ENCODE measurements around the gene SLAMF7. TPM values are rescaled to one million over a fixed set of nuclear protein-coding genes. Genes with fewer than 3 reads are reported as not detected.
"Not testable (repeated sequence)": the region's sequence is repeated elsewhere in the genome, so short reads cannot be mapped to it uniquely, and the experiment has no call there.

SLAMF7 gene
- total RNA-seq, 1 experiment from 2014 or later: not detected

DNA sequence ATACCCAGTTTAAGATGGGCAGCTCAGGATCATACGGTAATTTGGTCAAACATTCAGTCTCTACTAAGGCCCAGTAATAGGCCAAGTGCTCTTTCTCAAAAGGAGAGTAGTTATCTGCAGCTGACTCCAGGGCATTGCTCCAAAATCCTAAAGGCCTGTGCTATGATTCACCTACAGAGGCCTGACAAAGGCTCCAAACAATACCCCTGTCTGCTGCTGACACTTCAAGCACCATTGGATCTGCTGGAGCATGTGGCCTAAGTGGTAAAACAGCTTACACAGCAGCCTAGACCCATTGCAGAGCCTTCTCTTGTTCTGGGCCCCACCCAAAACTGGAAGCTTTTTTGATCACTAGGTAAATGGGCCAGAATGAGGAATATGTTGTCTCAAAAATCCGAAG lies 22.8 kb downstream of the SLAMF7 start:
- DNase-seq (ENCODE audit: low spot score): no peak
- in situ Hi-C loops (cut with HindIII; ENCODE audit: low sequenced_read_pairs): no loop called here

DNA sequence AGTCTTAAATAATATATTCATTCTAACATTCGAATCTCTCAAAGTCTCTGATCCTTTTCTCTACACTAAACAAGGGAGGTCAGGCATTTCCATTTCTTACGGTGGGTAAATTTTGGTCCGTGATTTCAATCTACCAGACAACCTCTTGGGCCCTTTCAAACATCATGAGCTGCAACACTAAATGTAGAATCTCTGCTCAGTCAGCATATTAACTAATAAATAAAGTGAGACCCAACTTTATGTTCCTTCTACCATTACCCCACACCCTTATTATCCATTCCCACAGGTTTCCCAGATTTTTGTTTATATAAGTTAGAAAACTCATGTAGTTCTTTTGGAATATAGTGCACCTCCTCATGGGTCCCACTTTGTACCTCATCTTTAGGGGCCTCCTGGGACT lies 24.9 kb downstream of the SLAMF7 start:
- in situ Hi-C loops (cut with HindIII; ENCODE audit: low sequenced_read_pairs): no loop called here
- DNase-seq (ENCODE audit: low spot score): no peak

DNA sequence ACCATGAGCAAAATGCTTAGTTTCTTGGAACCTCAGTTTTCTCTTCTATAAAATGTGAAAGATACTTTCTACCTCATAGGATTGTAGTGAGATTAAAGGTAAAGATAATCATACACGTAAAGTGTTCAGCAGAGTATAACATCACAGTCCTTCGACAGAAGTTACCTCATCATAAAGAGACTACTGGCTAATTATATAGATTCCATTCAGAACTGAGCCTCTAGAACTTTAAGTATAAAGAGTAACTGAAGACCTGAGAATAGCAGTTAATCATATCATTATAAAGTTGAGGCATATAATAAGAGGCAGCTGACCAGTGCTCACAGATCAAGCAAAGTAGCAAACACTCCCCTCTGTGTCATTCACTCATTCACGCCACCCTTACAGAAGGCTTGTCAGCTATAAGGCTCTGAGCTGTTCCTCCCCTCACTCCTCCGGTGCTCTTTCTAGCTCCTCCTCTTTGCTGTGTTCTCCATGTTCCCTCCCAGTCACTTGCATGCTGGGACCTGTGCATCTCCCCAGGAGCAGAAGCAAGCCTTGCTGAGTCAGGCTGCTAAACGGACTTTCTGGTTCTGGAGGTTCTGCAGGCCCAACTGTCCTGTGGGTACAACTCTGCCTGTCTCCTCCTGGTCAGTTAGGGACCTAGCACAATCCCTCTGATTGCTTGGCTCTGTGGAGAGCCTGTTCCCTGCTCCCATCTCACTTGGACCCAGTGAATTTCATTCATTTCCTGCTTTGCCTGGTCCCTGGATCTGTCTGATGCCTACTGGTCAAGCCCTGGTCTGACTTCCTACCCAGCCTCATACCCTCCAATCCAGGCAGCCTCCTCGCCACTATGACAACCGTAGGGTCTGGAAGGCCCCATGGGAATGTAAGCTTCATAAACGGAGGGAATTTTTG lies 28.6 kb downstream of the SLAMF7 start:
- DNase-seq (ENCODE audit: low spot score): no peak
- in situ Hi-C loops (cut with HindIII; ENCODE audit: low sequenced_read_pairs): no loop called here

DNA sequence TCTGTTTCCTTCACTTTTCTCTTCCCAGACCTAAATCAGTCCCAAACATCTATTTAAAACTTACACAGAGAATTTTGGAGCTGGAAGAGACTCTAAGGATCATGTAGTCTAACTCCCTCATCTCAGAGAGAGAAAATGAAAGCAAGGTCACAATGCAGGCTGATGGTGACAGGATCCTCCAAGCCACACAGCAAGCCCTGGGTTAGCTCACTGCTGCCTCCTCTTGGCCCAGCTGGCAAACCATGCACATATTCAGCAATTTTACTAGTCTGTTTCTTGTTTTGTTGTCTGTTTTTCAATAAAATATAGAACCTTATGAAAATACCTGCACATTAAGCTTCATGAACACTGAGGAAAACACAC lies 29.2 kb downstream of the SLAMF7 start:
- no peak for DNase-seq (ENCODE audit: low spot score)
- in situ Hi-C loops (cut with HindIII; ENCODE audit: low sequenced_read_pairs): no loop called here

DNA sequence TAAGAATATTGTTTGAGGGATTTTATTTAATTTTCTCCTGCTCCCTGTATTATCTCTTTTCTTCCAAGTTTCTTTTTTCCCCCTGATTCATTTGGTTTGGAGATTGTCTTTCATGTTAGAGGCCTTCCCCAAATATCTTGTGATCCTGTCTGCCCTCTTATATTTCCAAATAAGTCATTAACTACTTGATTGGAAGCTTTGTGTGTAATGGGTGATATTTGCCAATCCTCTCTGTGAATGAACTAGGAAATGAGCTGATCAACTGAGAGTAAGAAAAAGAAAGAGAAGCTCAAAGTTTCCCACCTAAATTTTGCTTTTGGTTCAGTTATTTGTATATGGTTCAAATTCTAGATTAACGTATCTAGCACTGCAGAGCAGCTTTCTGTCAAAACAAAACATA lies 33.3 kb downstream of the SLAMF7 start:
- no peak for DNase-seq (ENCODE audit: low spot score)
- in situ Hi-C loops (cut with HindIII; ENCODE audit: low sequenced_read_pairs): no loop called here

DNA sequence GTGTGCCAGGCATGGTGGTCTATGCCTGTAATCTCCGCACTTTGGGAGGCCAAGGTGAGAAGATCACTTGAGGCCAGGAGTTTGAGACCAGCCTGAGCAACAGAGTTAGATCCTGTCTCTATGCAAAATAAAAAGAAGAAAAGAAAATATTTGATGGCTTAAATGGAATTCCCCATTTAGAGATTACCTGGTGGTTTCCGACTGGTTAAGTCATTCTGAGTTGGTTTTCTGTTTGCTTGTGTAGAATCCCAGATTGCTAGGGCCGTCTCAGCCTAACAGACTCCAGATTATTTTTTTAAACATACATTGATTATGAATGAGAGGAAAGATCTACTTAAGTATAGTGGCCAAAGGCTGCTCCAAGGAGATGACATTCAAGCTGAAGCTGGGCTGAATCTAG lies 34.0 kb downstream of the SLAMF7 start:
- DNase-seq (ENCODE audit: low spot score): no peak
- in situ Hi-C loops (cut with HindIII; ENCODE audit: low sequenced_read_pairs): no loop called here

DNA sequence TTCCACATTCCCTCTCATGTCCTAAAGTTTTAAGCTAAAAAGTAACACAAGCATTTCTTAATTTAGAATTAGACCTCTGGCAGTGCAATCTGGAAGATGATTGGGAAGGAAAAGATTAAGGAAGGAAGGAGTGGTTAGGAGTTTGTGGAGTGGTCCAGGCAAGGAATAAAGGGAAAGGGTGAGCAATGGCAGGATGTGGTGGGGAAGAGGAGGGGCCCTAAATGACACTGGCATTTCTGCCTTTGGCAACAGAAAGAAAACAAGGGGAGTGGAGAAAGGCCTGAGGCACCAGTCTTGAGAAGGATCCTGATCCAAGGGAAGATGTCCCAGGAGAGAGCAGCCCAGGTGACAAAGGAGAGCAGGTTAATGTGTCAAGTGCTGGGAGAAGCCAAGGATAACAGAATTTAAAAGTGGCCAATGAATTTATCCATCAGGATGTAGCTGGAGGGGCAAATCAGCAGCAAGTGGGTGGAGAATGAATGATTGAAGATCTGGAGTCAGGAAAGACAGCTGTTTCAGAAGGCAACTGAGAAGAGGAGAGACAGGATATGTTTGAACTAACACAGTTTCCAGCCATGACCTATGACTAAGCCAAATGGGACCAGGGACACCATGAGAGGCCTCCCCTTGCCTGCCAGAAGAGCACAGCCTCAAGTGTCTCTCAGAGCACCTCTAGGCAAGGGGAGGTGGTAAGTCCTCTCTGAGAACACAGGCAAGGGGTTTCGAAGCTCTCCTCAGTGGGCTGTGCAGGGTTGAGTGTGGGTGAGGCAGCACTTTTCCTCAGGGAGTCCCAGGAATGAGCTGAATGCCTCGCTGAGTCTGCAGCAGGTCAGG lies 36.1 kb downstream of the SLAMF7 start:
- DNase-seq (ENCODE audit: low spot score): no peak
- in situ Hi-C loops (cut with HindIII; ENCODE audit: low sequenced_read_pairs): no loop called here

DNA sequence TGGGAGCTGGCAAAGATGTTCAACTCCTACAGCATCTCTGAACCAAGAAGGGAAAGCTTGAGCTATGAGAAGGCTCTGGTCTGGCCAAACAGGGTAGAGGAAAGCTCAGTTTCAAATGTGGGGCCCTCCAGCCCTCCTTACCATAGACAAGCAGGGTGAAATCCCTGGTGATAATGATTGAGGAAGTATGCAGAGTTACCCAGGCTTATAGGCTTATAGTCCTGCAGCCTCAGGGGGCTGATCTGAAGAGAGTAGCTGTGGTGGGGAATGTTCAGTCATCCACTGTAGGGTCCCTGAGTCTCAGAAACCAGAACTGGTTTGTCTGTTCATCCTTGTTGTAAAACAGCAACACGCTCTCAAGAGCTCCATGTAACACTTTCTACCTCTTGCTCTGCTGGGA lies 37.1 kb downstream of the SLAMF7 start:
- DNase-seq (ENCODE audit: low spot score): no peak
- in situ Hi-C loops (cut with HindIII; ENCODE audit: low sequenced_read_pairs): no loop called here

DNA sequence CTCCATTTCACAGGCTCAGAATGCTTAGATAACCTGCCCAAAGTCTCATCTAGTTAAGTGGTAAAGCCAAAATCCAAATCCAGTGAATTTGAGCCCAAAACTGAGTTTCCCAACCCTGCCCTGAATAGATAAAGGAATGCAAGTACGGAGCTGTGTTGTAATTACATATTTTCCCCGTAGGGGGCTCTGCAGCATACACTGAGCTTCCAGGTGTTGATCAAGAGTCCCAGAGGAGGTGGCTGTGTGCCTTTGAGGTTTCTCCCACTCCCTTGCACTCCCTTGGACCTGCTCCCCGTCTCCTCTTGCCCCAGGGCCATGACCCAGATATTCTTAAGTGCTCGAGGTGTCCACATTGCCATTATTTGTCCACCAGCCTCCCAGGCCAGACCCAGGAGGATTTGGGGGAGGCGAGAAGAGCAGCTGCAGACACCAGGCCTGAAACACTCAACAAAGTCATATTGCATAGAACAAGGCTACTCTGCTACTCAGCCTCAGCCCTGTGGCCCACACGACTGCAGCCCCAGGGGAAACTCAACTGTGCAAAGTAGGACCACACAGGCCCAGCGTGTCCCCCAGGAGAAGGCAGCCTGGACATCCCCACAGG lies 38.5 kb downstream of the SLAMF7 start:
- DNase-seq (ENCODE audit: low spot score): no peak
- in situ Hi-C loops (cut with HindIII; ENCODE audit: low sequenced_read_pairs): no loop called here

DNA sequence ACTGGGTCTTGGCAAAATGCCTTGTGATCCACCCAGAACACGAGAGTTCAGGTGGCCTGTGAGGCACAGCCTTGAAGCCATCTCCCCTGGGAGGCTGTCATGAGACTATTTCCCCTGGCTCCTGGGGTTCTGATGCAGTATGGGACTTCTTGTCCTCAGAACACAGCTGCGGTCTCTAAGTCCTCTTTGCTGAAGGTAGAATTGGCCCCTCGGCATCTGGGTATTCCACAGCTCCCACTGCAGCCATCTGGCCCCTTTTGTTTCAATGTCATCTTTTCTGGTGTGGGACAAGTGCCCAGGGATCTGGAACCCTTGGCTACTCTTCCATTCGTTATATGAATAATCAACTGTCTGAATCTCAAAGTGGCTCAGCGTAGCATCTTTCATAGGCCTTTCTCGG lies 39.9 kb downstream of the SLAMF7 start:
- in situ Hi-C loops (cut with HindIII; ENCODE audit: low sequenced_read_pairs): no loop called here
- DNase-seq (ENCODE audit: low spot score): no peak

DNA sequence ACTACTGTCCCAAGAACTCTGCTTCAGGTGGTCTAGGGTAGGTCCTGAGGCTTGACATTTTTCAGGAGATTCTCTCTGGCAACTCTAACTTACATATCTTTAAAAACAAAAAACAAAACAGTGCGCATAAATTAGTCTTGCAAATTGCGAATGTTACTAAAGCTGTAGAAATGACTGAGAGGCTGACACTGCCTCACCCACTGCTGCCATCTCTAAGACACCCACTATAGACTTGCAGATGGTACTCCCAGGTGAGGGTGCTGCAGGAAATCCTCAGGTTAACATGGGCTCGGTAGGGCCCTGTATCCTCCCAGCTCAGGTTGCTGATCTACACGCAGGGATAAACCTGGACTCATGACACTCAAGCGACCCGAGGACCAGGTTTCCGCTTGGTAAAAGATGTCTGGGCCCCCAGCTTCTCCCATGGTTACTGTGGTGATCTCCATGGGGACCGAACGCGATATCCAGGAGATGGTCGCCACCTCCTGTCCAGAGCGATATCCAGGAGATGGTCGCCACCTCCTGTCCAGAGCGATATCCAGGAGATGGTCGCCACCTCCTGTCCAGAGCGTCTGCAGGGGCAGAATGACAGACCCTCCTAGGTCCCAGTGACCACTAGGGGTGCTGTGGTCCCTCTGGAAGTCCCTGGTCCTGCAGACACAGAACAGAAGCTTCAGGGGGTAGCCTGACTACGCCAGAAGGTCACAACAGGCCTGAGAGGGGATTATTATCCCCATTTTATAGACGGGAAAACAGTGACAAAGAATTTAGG lies 40.8 kb downstream of the SLAMF7 start:
- in situ Hi-C loops (cut with HindIII; ENCODE audit: low sequenced_read_pairs): no loop called here

DNA sequence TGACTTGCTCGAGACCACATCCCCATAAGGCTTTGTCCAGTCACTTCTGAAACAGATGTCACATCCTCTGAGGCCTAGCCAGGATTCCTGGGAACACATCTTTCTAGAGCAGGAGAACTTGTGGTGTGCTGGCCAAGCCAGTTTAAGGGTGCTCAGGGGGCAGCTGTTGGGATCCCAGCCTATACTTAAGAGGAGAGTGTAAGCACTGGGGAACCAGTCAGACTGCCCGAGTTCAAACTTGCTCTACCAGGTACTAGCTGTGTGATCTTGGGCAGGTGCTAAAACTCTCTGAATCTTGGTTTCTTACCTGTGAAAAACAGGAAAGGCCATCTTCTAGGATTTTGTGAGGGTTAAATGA lies 41.3 kb downstream of the SLAMF7 start:
- no peak for DNase-seq (ENCODE audit: low spot score)
- in situ Hi-C loops (cut with HindIII; ENCODE audit: low sequenced_read_pairs): no loop called here

More for the DNA sequence above, 40.8 kb downstream of the SLAMF7 start:
- DNase-seq (ENCODE audit: low spot score): peak; percentile 3

DNA sequence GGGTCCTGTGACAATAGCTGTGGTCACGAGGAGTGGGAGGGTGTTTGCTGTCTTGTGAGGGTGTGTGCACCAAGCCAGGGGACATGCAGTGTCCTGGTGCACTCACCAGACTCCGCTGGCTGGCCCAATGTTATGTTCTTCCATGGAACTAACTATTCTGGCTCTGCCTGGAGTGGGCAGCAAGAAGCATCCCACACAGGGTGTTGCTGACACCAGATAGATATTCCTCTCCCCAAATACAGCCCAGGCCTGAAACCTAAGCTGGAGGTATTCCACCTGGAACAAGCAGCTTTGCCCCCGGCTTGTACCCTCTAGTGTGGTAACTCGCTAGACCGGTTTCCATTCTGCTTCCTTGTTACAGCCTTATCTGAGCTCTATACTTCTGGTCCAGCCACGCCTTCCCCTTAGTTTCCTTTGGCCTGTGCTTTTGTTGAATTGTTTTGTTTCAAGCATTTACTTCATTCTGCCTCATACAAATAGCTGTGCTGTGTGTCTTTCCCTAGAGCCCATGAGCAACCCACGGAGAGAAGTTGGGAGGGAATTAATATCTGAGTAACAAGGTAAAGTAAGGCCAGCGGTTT lies 42.2 kb downstream of the SLAMF7 start:
- DNase-seq (ENCODE audit: low spot score): no peak
- in situ Hi-C loops (cut with HindIII; ENCODE audit: low sequenced_read_pairs): no loop called here

DNA sequence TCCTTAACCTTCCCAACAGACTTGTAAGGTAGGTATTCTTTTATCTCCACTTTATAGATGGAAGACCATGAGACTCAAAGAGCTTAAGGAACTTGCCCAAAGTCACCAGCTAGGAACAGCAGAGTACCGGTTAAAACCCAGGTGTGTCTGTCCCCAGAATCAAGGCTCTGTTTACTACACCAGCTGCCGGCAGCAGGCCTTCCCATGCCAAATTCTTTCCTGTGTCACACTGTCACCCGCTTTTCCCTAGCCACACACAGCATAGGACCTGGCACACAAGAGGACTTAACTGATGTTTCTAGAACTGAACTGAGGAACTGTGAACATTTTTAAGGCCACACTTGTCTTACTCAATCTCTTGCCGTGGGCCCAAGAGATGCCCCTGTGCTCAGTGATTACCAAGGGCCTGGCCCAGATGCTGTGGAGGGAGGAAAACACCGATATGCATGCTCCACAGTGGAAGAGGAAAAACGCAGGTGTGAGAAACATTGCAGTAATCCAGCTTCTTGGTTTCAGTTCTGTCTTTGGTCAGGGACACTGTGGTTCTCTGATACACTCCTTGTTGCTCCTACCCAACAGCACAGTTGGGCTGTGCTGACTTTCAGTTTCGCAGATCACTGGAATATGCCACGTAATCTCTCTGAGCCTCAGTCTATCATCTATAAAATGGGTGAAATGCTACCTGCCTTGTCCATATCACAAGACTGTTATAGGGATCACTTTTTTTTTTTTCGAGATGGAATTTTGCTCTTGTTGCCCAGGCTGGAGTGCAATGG lies 43.1 kb downstream of the SLAMF7 start:
- DNase-seq (ENCODE audit: low spot score): no peak
- in situ Hi-C loops (cut with HindIII; ENCODE audit: low sequenced_read_pairs): no loop called here

DNA sequence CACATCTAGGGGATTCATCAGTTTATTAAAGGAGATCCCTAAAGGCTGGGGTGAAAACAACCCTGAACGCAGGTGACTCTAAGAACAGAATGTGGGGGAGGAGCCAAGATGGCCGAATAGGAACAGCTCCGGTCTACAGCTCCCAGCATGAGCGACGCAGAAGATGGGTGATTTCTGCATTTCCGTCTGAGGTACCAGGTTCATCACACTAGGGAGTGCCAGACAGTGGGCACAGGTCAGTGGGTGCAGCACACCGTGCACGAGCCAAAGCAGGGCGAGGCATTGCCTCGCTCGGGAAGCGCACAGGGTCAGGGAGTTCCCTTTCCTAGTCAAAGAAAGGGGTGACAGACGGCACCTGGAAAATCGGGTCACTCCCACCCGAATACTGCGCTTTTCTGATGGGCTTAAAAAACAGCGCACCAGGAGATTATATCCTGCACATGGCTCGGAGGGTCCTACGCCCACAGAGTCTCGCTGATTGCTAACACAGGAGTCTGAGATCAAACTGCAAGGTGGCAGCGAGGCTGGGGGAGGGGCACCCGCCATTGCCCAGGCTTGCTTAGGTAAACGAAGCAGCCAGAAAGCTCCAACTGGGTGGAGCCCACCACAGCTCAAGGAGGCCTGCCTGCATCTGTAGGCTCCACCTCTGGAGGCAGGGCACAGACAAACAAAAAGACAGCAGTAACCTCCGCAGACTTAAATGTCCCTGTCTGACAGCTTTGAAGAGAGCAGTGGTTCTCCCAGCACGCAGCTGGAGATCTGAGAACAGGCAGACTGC lies 44.1 kb downstream of the SLAMF7 start:
- DNase-seq (ENCODE audit: low spot score); in situ Hi-C loops (cut with HindIII; ENCODE audit: low sequenced_read_pairs): not testable (repeated sequence)

DNA sequence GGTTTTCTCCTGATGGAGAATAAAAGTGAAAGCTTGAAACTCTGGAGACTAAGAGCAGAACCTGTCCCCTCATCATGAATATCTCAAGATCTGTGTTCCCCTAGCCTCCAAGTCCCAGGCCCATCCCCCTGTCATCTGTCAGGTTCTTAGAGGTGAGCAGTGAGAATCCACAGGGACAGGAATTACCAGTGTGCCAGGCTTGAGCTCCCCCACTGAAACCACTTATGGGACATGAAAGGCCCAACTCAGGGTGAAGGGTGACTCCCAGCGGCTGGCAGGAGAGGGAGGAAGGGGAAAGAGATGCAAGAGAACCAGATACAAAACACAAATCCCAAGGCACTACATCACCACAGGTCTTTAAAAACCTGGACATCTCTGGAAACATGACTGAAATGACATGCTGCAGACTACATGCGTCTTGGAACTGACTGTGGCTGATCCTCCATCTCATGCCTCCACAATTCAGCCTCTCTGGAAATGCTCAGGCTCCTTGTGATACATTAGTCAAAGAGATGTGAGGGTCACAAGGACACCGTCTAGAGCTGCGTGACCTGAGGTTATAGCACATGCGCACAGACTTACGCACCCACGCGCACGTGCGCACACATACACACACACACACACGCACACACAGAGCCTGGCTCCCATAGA lies 50.1 kb downstream of the SLAMF7 start:
- in situ Hi-C loops (cut with HindIII; ENCODE audit: low sequenced_read_pairs): no loop called here
- no peak for DNase-seq (ENCODE audit: low spot score)
